SK-N-SH treated with all-trans-retinoic acid at 6 μM for 48 hours (cell line): ENCODE measurements around the gene ECD.

Source experiments
- BACH2 ChIP-seq: fragments of 250-450 bp; sonication (Bioruptor Pico); IDR thresholded peaks from 2 replicates; pipeline ENCODE4 v1.9.0; 2021; ENCODE audit warnings: mild to moderate bottlenecking, borderline replicate concordance
- CSDC2 ChIP-seq: fragments of 250-450 bp; sonication (Bioruptor Pico); IDR thresholded peaks from 2 replicates; pipeline ENCODE4 v1.5.0; 2020; ENCODE audit warnings: mild to moderate bottlenecking, moderate library complexity
- GLIS3 ChIP-seq: fragments of 250-450 bp; sonication (Bioruptor Pico); IDR thresholded peaks from 2 replicates; pipeline ENCODE4 v1.5.0; 2020; ENCODE audit warnings: mild to moderate bottlenecking, moderate library complexity
- ISL1 ChIP-seq: fragments of 250-450 bp; sonication (Bioruptor Pico); IDR thresholded peaks from 2 replicates; pipeline ENCODE4 v2.1.2; 2022; ENCODE audit warnings: mild to moderate bottlenecking, moderate library complexity
- RARB ChIP-seq: fragments of 250-450 bp; sonication (Bioruptor Pico); IDR thresholded peaks from 2 replicates; pipeline ENCODE4 v1.8.0; 2021; ENCODE audit warnings: mild to moderate bottlenecking, moderate library complexity
- SNAI2 ChIP-seq: fragments of 250-450 bp; sonication (Bioruptor Pico); IDR thresholded peaks from 2 replicates; pipeline ENCODE4 v1.5.0; 2020; ENCODE audit warnings: mild to moderate bottlenecking, moderate library complexity
- ZFP3 ChIP-seq: fragments of 250-450 bp; sonication (Bioruptor Pico); IDR thresholded peaks from 2 replicates; pipeline ENCODE4 v1.5.0; 2020; ENCODE audit warnings: mild to moderate bottlenecking, moderate library complexity
- ZFP30 ChIP-seq: fragments of 450-650 bp; formaldehyde crosslinking; IDR thresholded peaks from 2 replicates; pipeline ENCODE4 v1.5.0; 2022; ENCODE audit warnings: mild to moderate bottlenecking, moderate library complexity
- ZNF8 ChIP-seq: fragments of 450-650 bp; formaldehyde crosslinking; IDR thresholded peaks from 2 replicates; pipeline ENCODE4 v1.5.0; 2020; ENCODE audit warnings: mild to moderate bottlenecking, moderate library complexity
- TF ChIP-seq, protein P1 (sequence below): fragments of 250-450 bp; sonication (Bioruptor Pico); IDR thresholded peaks from 2 replicates; pipeline ENCODE4 v1.8.0; 2021; ENCODE audit warnings: low read depth, mild to moderate bottlenecking, moderate library complexity, borderline replicate concordance
- TF ChIP-seq, protein P2 (sequence below): fragments of 250-450 bp; sonication (Bioruptor Pico); IDR thresholded peaks from 2 replicates; pipeline ENCODE4 v1.8.0; 2020; ENCODE audit warnings: mild to moderate bottlenecking, moderate library complexity, borderline replicate concordance
- TF ChIP-seq, protein P3 (sequence below): fragments of 250-450 bp; sonication (Bioruptor Pico); IDR thresholded peaks from 2 replicates; pipeline ENCODE4 v1.5.1; 2020; ENCODE audit warnings: low read depth, mild to moderate bottlenecking, moderate library complexity

DNA sequence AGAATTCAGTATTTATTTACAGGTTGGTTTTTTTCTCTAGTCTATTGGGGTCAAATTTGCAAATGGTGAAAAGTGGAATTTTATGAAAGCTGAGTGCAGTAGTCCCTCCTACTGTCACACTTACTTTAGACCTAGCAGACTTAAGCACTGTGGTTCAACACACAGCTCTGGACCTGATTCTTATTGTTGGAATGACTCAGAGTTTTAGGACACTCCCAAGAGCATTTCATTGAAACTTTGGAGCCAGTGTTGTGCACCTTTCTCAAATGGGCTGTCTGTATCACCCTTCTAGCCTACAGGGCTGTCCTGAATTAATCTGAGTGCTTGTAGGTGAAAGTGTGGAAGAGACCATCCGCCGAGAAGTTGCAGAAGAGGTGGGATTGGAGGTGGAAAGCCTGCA is 41.5 kb downstream of the ECD start:
- TF ChIP-seq, protein P1, sequence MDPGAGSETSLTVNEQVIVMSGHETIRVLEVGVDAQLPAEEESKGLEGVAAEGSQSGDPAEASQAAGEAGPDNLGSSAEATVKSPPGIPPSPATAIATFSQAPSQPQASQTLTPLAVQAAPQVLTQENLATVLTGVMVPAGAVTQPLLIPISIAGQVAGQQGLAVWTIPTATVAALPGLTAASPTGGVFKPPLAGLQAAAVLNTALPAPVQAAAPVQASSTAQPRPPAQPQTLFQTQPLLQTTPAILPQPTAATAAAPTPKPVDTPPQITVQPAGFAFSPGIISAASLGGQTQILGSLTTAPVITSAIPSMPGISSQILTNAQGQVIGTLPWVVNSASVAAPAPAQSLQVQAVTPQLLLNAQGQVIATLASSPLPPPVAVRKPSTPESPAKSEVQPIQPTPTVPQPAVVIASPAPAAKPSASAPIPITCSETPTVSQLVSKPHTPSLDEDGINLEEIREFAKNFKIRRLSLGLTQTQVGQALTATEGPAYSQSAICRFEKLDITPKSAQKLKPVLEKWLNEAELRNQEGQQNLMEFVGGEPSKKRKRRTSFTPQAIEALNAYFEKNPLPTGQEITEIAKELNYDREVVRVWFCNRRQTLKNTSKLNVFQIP (CRISPR knock-in tag): no peak
- TF ChIP-seq ISL1 (CRISPR knock-in tag) (no peak), ZFP3 (CRISPR knock-in tag) (no peak), RARB (CRISPR knock-in tag) (no peak), ZNF8 (CRISPR knock-in tag) (no peak), GLIS3 (CRISPR knock-in tag) (no peak), ZFP30 (CRISPR knock-in tag) (no peak), CSDC2 (CRISPR knock-in tag) (no peak), BACH2 (CRISPR knock-in tag) (no peak), SNAI2 (no peak)
- TF ChIP-seq, protein P2, sequence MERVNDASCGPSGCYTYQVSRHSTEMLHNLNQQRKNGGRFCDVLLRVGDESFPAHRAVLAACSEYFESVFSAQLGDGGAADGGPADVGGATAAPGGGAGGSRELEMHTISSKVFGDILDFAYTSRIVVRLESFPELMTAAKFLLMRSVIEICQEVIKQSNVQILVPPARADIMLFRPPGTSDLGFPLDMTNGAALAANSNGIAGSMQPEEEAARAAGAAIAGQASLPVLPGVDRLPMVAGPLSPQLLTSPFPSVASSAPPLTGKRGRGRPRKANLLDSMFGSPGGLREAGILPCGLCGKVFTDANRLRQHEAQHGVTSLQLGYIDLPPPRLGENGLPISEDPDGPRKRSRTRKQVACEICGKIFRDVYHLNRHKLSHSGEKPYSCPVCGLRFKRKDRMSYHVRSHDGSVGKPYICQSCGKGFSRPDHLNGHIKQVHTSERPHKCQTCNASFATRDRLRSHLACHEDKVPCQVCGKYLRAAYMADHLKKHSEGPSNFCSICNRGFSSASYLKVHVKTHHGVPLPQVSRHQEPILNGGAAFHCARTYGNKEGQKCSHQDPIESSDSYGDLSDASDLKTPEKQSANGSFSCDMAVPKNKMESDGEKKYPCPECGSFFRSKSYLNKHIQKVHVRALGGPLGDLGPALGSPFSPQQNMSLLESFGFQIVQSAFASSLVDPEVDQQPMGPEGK (CRISPR knock-in tag): no peak
- TF ChIP-seq, protein P3, sequence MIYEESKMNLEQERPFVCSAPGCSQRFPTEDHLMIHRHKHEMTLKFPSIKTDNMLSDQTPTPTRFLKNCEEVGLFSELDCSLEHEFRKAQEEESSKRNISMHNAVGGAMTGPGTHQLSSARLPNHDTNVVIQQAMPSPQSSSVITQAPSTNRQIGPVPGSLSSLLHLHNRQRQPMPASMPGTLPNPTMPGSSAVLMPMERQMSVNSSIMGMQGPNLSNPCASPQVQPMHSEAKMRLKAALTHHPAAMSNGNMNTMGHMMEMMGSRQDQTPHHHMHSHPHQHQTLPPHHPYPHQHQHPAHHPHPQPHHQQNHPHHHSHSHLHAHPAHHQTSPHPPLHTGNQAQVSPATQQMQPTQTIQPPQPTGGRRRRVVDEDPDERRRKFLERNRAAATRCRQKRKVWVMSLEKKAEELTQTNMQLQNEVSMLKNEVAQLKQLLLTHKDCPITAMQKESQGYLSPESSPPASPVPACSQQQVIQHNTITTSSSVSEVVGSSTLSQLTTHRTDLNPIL (CRISPR knock-in tag): no peak
